SK-N-MC (cell line): ENCODE results near the gene MATN3.

Experiments used
- EZH2 ChIP-seq: fragments of 200-600 bp; sonication (generic); IDR thresholded peaks from one replicate; pipeline ENCODE4 v1.6.1; 2017; ENCODE audit warnings: antibody characterized with exemption
- POLR2AphosphoS5 ChIP-seq: IDR thresholded peaks from 2 replicates; pipeline ENCODE4 v1.6.1; 2012; ENCODE audit warnings: mild to moderate bottlenecking, low read depth, low read length, borderline replicate concordance

GRCh38 chr2:19949071-19949470 is 63.4 kb downstream of the MATN3 start:
- no peak for TF ChIP-seq EZH2
- TF ChIP-seq POLR2AphosphoS5, result no peak
